ENCODE data around the gene CTAGE15. TPM values are rescaled to one million over a fixed set of nuclear protein-coding genes. Genes with fewer than 3 reads are reported as not detected.
"Not testable (repeated sequence)": the region's sequence is repeated elsewhere in the genome, so short reads cannot be mapped to it uniquely, and the experiment has no call there.

CTAGE15 gene
- total RNA-seq, 4 donors from 2014 or later: 0.34 TPM; not detected in 3

- DNase-seq (ENCODE audit: extremely low spot score); H3K4me3 ChIP-seq; H3K36me3 ChIP-seq; intact Hi-C loops (cut with DNase I); H3K27ac ChIP-seq (replicated peaks in 1 of 4); H3K27me3 ChIP-seq; H3K4me1 ChIP-seq; H3K9me3 ChIP-seq: not testable (repeated sequence)
- peak in 1 of 3 experiments; percentile 16 for TF ChIP-seq CTCF (IDR thresholded peaks at IDR 0.05)
- WGBS: 0% methylated on average over 3 of the region's 6 CpGs
Measured at GRCh38 chr7:143563306-143563705, 8.3 kb upstream of the CTAGE15 start.

- H3K27me3 ChIP-seq; H3K4me3 ChIP-seq; H3K4me1 ChIP-seq; H3K27ac ChIP-seq (replicated peaks in 1 of 4); intact Hi-C loops (cut with DNase I); H3K36me3 ChIP-seq; H3K9me3 ChIP-seq; DNase-seq (ENCODE audit: extremely low spot score): not testable (repeated sequence)
- WGBS: no CpG with 5 or more reads among the region's 1 CpG
Measured at GRCh38 chr7:143566001-143566400, 5.6 kb upstream of the CTAGE15 start.

- H3K9me3 ChIP-seq; H3K27ac ChIP-seq (replicated peaks in 1 of 4); intact Hi-C loops (cut with DNase I); DNase-seq (ENCODE audit: extremely low spot score); H3K36me3 ChIP-seq; H3K4me3 ChIP-seq; H3K4me1 ChIP-seq; H3K27me3 ChIP-seq: not testable (repeated sequence)
- 72% methylated on average over 3 of the region's 3 CpGs for WGBS
Measured at GRCh38 chr7:143588183-143588582, 16.6 kb downstream of the CTAGE15 start.

GRCh38 chr7:143589897-143590296 lies 18.3 kb downstream of the CTAGE15 start:
- H3K9me3 ChIP-seq; DNase-seq (ENCODE audit: extremely low spot score); H3K36me3 ChIP-seq; H3K4me1 ChIP-seq; H3K27me3 ChIP-seq; intact Hi-C loops (cut with DNase I); H3K4me3 ChIP-seq; H3K27ac ChIP-seq (replicated peaks in 1 of 4): not testable (repeated sequence)

GRCh38 chr7:143598086-143598485 lies 26.5 kb downstream of the CTAGE15 start:
- H3K36me3 ChIP-seq; intact Hi-C loops (cut with DNase I); DNase-seq (ENCODE audit: extremely low spot score); H3K4me3 ChIP-seq; H3K27ac ChIP-seq (replicated peaks in 1 of 4); H3K27me3 ChIP-seq; H3K4me1 ChIP-seq; H3K9me3 ChIP-seq: not testable (repeated sequence)
- WGBS: no CpG with 5 or more reads among the region's 11 CpGs

- DNase-seq (ENCODE audit: extremely low spot score); H3K9me3 ChIP-seq; H3K27me3 ChIP-seq; H3K4me3 ChIP-seq; H3K4me1 ChIP-seq; H3K27ac ChIP-seq (replicated peaks in 1 of 4); intact Hi-C loops (cut with DNase I); H3K36me3 ChIP-seq: not testable (repeated sequence)
- WGBS: no CpG with 5 or more reads among the region's 2 CpGs
Measured at GRCh38 chr7:143603549-143603948, 31.9 kb downstream of the CTAGE15 start.

GRCh38 chr7:143606088-143606487 lies 34.5 kb downstream of the CTAGE15 start:
- H3K27ac ChIP-seq (replicated peaks in 1 of 4); H3K27me3 ChIP-seq; H3K9me3 ChIP-seq; DNase-seq (ENCODE audit: extremely low spot score); H3K4me3 ChIP-seq; intact Hi-C loops (cut with DNase I); H3K4me1 ChIP-seq; H3K36me3 ChIP-seq: not testable (repeated sequence)
- WGBS: no CpG with 5 or more reads among the region's 1 CpG

GRCh38 chr7:143615545-143615944 lies 43.9 kb downstream of the CTAGE15 start:
- intact Hi-C loops (cut with DNase I); H3K27ac ChIP-seq (replicated peaks in 1 of 4); H3K36me3 ChIP-seq; H3K4me1 ChIP-seq; H3K4me3 ChIP-seq; DNase-seq (ENCODE audit: extremely low spot score); H3K9me3 ChIP-seq; H3K27me3 ChIP-seq: not testable (repeated sequence)
- 91% methylated on average over 4 of the region's 6 CpGs for WGBS

GRCh38 chr7:143617204-143617603 lies 45.6 kb downstream of the CTAGE15 start:
- DNase-seq (ENCODE audit: extremely low spot score); H3K36me3 ChIP-seq; H3K4me3 ChIP-seq; intact Hi-C loops (cut with DNase I); H3K27me3 ChIP-seq; H3K9me3 ChIP-seq; H3K27ac ChIP-seq (replicated peaks in 1 of 4); H3K4me1 ChIP-seq: not testable (repeated sequence)
- no CpG with 5 or more reads among the region's 1 CpG for WGBS
